ENCODE results near the gene IFNE. TPM values are rescaled to one million over a fixed set of nuclear protein-coding genes. Genes with fewer than 3 reads are reported as not detected.

IFNE gene
- total and polyA plus RNA-seq, 7 donors: not detected

GRCh38 chr9:21470126-21470525 lies 12.0 kb downstream of the IFNE start:
- H3K27me3 ChIP-seq (ENCODE audit: insufficient read depth in 3 of 3, low read length in 2 of 3): peaks cover 0 to 5% (median 0%) of the 10 kb centered on the region in 3 donors
- no peak overlapping the region for H3K27ac ChIP-seq
- TF ChIP-seq, protein P1, sequence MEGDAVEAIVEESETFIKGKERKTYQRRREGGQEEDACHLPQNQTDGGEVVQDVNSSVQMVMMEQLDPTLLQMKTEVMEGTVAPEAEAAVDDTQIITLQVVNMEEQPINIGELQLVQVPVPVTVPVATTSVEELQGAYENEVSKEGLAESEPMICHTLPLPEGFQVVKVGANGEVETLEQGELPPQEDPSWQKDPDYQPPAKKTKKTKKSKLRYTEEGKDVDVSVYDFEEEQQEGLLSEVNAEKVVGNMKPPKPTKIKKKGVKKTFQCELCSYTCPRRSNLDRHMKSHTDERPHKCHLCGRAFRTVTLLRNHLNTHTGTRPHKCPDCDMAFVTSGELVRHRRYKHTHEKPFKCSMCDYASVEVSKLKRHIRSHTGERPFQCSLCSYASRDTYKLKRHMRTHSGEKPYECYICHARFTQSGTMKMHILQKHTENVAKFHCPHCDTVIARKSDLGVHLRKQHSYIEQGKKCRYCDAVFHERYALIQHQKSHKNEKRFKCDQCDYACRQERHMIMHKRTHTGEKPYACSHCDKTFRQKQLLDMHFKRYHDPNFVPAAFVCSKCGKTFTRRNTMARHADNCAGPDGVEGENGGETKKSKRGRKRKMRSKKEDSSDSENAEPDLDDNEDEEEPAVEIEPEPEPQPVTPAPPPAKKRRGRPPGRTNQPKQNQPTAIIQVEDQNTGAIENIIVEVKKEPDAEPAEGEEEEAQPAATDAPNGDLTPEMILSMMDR (IDR thresholded peaks at IDR 0.05): no peak
- no peaks in the 10 kb centered on the region for H3K4me1 ChIP-seq
- DNase-seq: no peak
- 81 to 86% (median 83%) methylated on average over 5 of the region's 5 CpGs for WGBS, 3 donors
- intact Hi-C loops (cut with DNase I): loop anchor here in 1 of 2 donors (5.0 kb wide), 1 partner anchor 317 kb away; no protein-coding TSS in a partner anchor
- ATAC-seq: no peak
- H3K4me3 ChIP-seq: no peak overlapping the region
- no peaks in the 10 kb centered on the region for H3K36me3 ChIP-seq (ENCODE audit: insufficient read depth in 1 of 2, low read depth in 1 of 2)
- H3K9me3 ChIP-seq: no peaks in the 10 kb centered on the region

DNA sequence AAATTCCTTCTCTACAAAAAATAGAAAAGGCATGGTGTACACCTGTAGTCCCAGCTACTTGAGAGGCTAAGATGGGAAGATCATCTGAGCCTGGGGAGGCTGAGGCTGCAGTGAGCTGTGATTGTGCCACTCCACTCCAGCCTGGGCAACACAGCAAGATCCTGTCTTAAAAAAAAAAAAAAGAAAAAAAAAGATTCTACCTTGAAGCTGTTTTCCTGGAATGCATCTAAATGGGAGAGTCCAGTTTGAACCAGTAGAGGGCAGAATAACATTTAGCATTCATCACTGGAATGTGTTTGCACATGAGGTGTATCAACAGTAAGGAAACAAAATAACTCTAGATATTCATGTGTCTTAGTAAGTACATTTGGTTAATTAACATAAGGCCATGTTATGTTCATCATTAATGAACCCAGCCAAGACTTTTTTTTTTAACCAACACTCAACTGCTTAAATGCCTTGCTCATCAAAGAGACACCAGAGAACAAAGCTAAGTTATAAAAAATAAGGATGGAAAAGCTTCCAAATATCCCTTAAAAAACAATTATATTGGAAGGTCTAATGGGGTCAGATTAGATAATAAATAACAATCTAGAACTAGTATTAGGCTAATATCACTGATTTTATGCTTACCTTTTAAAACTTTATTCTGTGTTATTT lies 16.1 kb downstream of the IFNE start:
- Histone ChIP-seq H3K4me3 (no peak overlapping the region), H3K4me1 (no peaks in the 10 kb centered on the region), H3K27me3 (ENCODE audit: insufficient read depth in 3 of 3, low read length in 2 of 3) (no peaks in the 10 kb centered on the region), H3K36me3 (ENCODE audit: insufficient read depth in 1 of 2, low read depth in 1 of 2) (no peaks in the 10 kb centered on the region), H3K9me3 (peaks cover 7% of the 10 kb centered on the region), H3K27ac (no peak overlapping the region)
- no peak for ATAC-seq
- TF ChIP-seq, protein P1 (IDR thresholded peaks at IDR 0.05): peak; percentile 32
- DNase-seq: no peak
- intact Hi-C loops (cut with DNase I): loop anchor here in 1 of 2 donors (10.0 kb wide), 1 partner anchor 329 kb away; no protein-coding TSS in a partner anchor

- H3K9me3 ChIP-seq: peaks cover 7% of the 10 kb centered on the region
- intact Hi-C loops (cut with DNase I): loop anchor here in 1 of 2 donors (10.0 kb wide), 1 partner anchor 330 kb away; no protein-coding TSS in a partner anchor
- H3K27ac ChIP-seq: no peak overlapping the region
- WGBS, 3 donors: 82 to 88% (median 85%) methylated on average over 5 of the region's 5 CpGs
- ATAC-seq (no peak), DNase-seq (no peak)
- no peaks in the 10 kb centered on the region for H3K36me3 ChIP-seq (ENCODE audit: insufficient read depth in 1 of 2, low read depth in 1 of 2)
- H3K27me3 ChIP-seq (ENCODE audit: insufficient read depth in 3 of 3, low read length in 2 of 3): no peaks in the 10 kb centered on the region
- no peak overlapping the region for H3K4me3 ChIP-seq
- no peaks in the 10 kb centered on the region for H3K4me1 ChIP-seq
- TF ChIP-seq, protein P1 (IDR thresholded peaks at IDR 0.05): no peak
Observed at GRCh38 chr9:21465138-21465537, 17.0 kb downstream of the IFNE start.

DNA sequence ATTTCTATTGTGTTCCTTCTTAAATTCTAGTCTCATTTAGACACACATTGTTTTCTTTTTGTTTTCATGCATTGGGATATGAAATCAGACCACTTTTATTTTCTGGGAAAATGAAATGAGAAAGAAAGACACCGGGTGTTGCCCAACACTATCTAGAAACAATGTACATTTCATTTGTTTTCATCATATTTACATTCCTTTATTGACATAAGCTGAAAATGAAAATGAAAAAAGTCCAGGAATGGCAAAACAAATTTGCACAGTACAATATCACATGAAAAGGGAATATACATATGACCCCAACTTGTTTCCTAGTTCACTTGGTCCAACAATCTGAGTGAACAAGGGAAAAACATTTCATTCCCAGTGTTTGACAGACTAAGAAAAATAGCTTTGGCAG lies 20.7 kb downstream of the IFNE start:
- no peaks in the 10 kb centered on the region for H3K4me1 ChIP-seq
- intact Hi-C loops (cut with DNase I): loop anchor here in 1 of 2 donors (10.0 kb wide), 1 partner anchor 333 kb away; no protein-coding TSS in a partner anchor
- no peaks in the 10 kb centered on the region for H3K27me3 ChIP-seq (ENCODE audit: insufficient read depth in 3 of 3, low read length in 2 of 3)
- 83 to 93% (median 88%) methylated on average over 1 of the region's 1 CpG for WGBS, 3 donors
- no peak overlapping the region for H3K4me3 ChIP-seq
- no peak overlapping the region for H3K27ac ChIP-seq
- peaks cover 7% of the 10 kb centered on the region for H3K9me3 ChIP-seq
- ATAC-seq: no peak
- TF ChIP-seq, protein P1 (IDR thresholded peaks at IDR 0.05): no peak
- DNase-seq: no peak
- no peaks in the 10 kb centered on the region for H3K36me3 ChIP-seq (ENCODE audit: insufficient read depth in 1 of 2, low read depth in 1 of 2)

GRCh38 chr9:21455320-21455719 lies 26.8 kb downstream of the IFNE start:
- ATAC-seq: no peak

More at GRCh38 chr9:21455320-21455719, 26.8 kb downstream of the IFNE start:
- TF ChIP-seq, protein P1 (IDR thresholded peaks at IDR 0.05): peak; percentile 32
- Histone ChIP-seq H3K9me3 (no peaks in the 10 kb centered on the region), H3K4me1 (no peaks in the 10 kb centered on the region), H3K27ac (no peak overlapping the region), H3K4me3 (no peak overlapping the region), H3K27me3 (ENCODE audit: insufficient read depth in 3 of 3, low read length in 2 of 3) (no peaks in the 10 kb centered on the region), H3K36me3 (ENCODE audit: insufficient read depth in 1 of 2, low read depth in 1 of 2) (no peaks in the 10 kb centered on the region)
- no peak for DNase-seq
- intact Hi-C loops (cut with DNase I): no loop called here
